Astrocyte (in vitro differentiated cells and primary cell): ENCODE results near the gene IMPA2. TPM values are rescaled to one million over a fixed set of nuclear protein-coding genes. Genes with fewer than 3 reads are reported as not detected.

Experiments
- DNase-seq: peaks from one replicate; pipeline ENCODE4 v3.0.0-alpha.2; 2010; ENCODE audit warnings: low read depth
- FAIRE-seq: peaks from 2 replicates; lab custom pipeline; 2011; peaks lifted over from hg19 to GRCh38; lab: Jason Lieb, UNC
- H2AFZ ChIP-seq: 2 replicates; pipeline ENCODE4 v1.6.0; 2012; ENCODE audit warnings: low read depth, low read length, inconsistent platforms
- H3K27ac ChIP-seq: 2 replicates; pipeline ENCODE4 v1.5.1; 2011; ENCODE audit warnings: low read depth, low read length, inconsistent platforms
- H3K27me3 ChIP-seq: 2 replicates; pipeline ENCODE4 v1.6.0; 2011; ENCODE audit warnings: low read length, inconsistent platforms; ENCODE audit not compliant: insufficient read depth
- H3K36me3 ChIP-seq: 2 replicates; pipeline ENCODE4 v1.5.1; 2011; ENCODE audit warnings: low read length, inconsistent platforms; ENCODE audit not compliant: insufficient read depth
- H3K4me1 ChIP-seq: 2 replicates; pipeline ENCODE4 v1.5.1; 2011; ENCODE audit warnings: low read length, inconsistent platforms; ENCODE audit not compliant: insufficient read depth
- H3K4me2 ChIP-seq: 2 replicates; pipeline ENCODE4 v1.6.0; 2012; ENCODE audit warnings: low read length, inconsistent platforms
- H3K4me3 ChIP-seq: 2 replicates; pipeline ENCODE4 v1.5.1; 2011; ENCODE audit warnings: low read depth, mild to moderate bottlenecking, low read length, inconsistent platforms; ENCODE audit not compliant: insufficient read depth
- H3K79me2 ChIP-seq: 2 replicates; pipeline ENCODE4 v1.6.0; 2012; ENCODE audit warnings: mild to moderate bottlenecking, low read length, inconsistent platforms; ENCODE audit not compliant: insufficient read depth
- H3K9ac ChIP-seq: 2 replicates; pipeline ENCODE4 v1.6.0; 2012; ENCODE audit warnings: mild to moderate bottlenecking, low read length, inconsistent platforms
- H3K9me3 ChIP-seq: 2 replicates; pipeline ENCODE4 v1.5.1; 2012; ENCODE audit warnings: low read depth, mild to moderate bottlenecking, low read length, inconsistent platforms; ENCODE audit not compliant: insufficient read depth
- H4K20me1 ChIP-seq: 2 replicates; pipeline ENCODE4 v1.6.0; 2012; ENCODE audit warnings: low read length, inconsistent platforms; ENCODE audit not compliant: insufficient read depth
- H3K27ac Mint-ChIP-seq: one replicate; pipeline ENCODE4 v1.8.0; 2021; ENCODE audit warnings: mild to moderate bottlenecking, mixed read lengths; ENCODE audit not compliant: unreplicated experiment
- H3K27me3 Mint-ChIP-seq: one replicate; pipeline ENCODE4 v1.8.0; 2021; ENCODE audit warnings: low read depth, mixed read lengths; ENCODE audit not compliant: unreplicated experiment
- H3K36me3 Mint-ChIP-seq: one replicate; pipeline ENCODE4 v1.8.0; 2021; ENCODE audit warnings: low read depth, mixed read lengths; ENCODE audit not compliant: unreplicated experiment
- H3K4me1 Mint-ChIP-seq: one replicate; pipeline ENCODE4 v1.8.0; 2021; ENCODE audit warnings: low read depth, mixed read lengths; ENCODE audit not compliant: unreplicated experiment
- H3K4me3 Mint-ChIP-seq: one replicate; pipeline ENCODE4 v1.8.0; 2021; ENCODE audit warnings: mild to moderate bottlenecking, moderate library complexity, mixed read lengths; ENCODE audit not compliant: unreplicated experiment
- H3K9me3 Mint-ChIP-seq: one replicate; pipeline ENCODE4 v1.8.0; 2021; ENCODE audit warnings: mild to moderate bottlenecking, mixed read lengths; ENCODE audit not compliant: unreplicated experiment
- CTCF ChIP-seq: IDR thresholded peaks from 2 replicates; pipeline ENCODE4 v1.5.1; 2011; ENCODE audit warnings: low read depth, mild to moderate bottlenecking, inconsistent platforms, low read length, moderate library complexity; ENCODE audit not compliant: insufficient read depth
- EZH2 ChIP-seq: IDR thresholded peaks from 2 replicates; pipeline ENCODE4 v1.6.1; 2012; ENCODE audit warnings: mild to moderate bottlenecking, low read length, inconsistent platforms; ENCODE audit not compliant: insufficient read depth
- total RNA-seq: library from RNA; stranded (reverse); gene quantifications from 2 replicates; pipeline ENCODE4 v1.2.1, GENCODE V29; 2021

Gene IMPA2
- total RNA-seq, 1 donor from 2014 or later, result 4.8 TPM

DNA sequence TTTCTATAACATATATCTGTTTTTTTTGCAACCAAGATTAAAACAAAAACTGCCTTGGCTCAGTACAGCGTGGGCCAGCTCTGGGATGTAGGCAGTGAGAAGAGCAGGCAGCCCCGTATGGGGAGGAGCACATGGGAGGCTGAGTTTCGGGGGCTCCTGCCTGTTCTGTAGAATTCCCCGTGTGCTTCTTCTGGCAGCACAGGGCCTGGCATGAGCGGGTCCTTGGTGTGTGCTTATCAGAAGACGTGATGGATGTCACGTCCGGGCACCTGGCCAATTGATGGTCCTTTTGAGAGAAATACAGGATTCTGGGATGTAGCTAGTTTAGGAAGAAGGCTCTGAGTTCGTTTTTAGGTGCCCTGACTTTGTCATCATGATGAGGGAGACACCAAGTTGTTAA lies 16.2 kb downstream of the IMPA2 start:
- H3K9me3 ChIP-seq, result no peaks in the 10 kb centered on the region
- peaks cover 23% of the 10 kb centered on the region for H3K4me1 Mint-ChIP-seq
- no peak overlapping the region for H3K9ac ChIP-seq
- H3K4me3 Mint-ChIP-seq, result no peak overlapping the region
- peaks cover 3% of the 10 kb centered on the region for H3K27me3 Mint-ChIP-seq
- H3K79me2 ChIP-seq, result no peaks in the 10 kb centered on the region
- H3K36me3 ChIP-seq, result no peaks in the 10 kb centered on the region
- TF ChIP-seq CTCF (no peak), EZH2 (no peak)
- H2AFZ ChIP-seq, result no peak overlapping the region
- no peak overlapping the region for H3K4me3 ChIP-seq
- no peaks in the 10 kb centered on the region for H3K36me3 Mint-ChIP-seq
- H3K4me2 ChIP-seq, result no peak overlapping the region
- H3K27ac Mint-ChIP-seq, result no peak overlapping the region
- peaks cover 3% of the 10 kb centered on the region for H3K9me3 Mint-ChIP-seq
- no peak for DNase-seq
- no peak overlapping the region for H3K27ac ChIP-seq
- no peaks in the 10 kb centered on the region for H4K20me1 ChIP-seq
- H3K27me3 ChIP-seq, result no peaks in the 10 kb centered on the region
- peaks cover 10% of the 10 kb centered on the region for H3K4me1 ChIP-seq
- no peak for FAIRE-seq

GRCh38 chr18:11998193-11998592 lies 16.9 kb downstream of the IMPA2 start:
- FAIRE-seq, result no peak
- H3K4me3 ChIP-seq, result no peak overlapping the region
- no peak for DNase-seq
- H3K4me1 ChIP-seq, result peaks cover 10% of the 10 kb centered on the region
- Mint-ChIP-seq H3K4me3 (no peak overlapping the region), H3K27ac (no peak overlapping the region), H3K4me1 (peaks cover 21% of the 10 kb centered on the region), H3K27me3 (peaks cover 3% of the 10 kb centered on the region), H3K9me3 (peaks cover 3% of the 10 kb centered on the region), H3K36me3 (no peaks in the 10 kb centered on the region)
- H3K9ac ChIP-seq, result no peak overlapping the region
- no peaks in the 10 kb centered on the region for H3K27me3 ChIP-seq
- no peak overlapping the region for H3K27ac ChIP-seq
- H2AFZ ChIP-seq, result no peak overlapping the region
- TF ChIP-seq CTCF (no peak), EZH2 (no peak)
- no peak overlapping the region for H3K4me2 ChIP-seq
- H4K20me1 ChIP-seq, result no peaks in the 10 kb centered on the region
- no peaks in the 10 kb centered on the region for H3K9me3 ChIP-seq
- no peaks in the 10 kb centered on the region for H3K79me2 ChIP-seq
- H3K36me3 ChIP-seq, result no peaks in the 10 kb centered on the region

DNA sequence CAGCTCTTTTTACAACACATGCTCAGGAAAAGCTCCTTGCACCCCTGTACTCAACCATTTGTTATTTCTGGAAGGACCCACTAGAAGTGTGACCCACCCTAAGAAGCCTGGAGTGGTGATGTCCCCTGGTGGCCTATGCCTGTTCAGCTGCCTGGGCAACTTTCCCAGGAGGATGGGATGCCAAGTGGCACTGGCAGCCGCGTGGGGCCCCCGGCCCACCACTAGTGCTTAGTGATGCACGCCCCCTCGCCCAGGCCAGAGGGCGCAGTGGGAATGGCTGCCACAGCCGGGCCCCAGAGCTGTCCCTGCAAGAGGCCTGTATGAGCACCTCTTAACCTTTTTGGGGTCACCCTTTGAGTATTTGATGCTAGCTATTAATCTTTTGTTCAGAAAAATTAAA lies 18.1 kb downstream of the IMPA2 start:
- Mint-ChIP-seq H3K27me3 (peaks cover 2% of the 10 kb centered on the region), H3K27ac (no peak overlapping the region), H3K4me3 (no peak overlapping the region), H3K36me3 (no peaks in the 10 kb centered on the region), H3K4me1 (peaks cover 15% of the 10 kb centered on the region), H3K9me3 (no peaks in the 10 kb centered on the region)
- no peak for TF ChIP-seq CTCF
- no peak for TF ChIP-seq EZH2
- DNase-seq (no peak), FAIRE-seq (no peak)
- H3K36me3 ChIP-seq, result no peaks in the 10 kb centered on the region
- no peaks in the 10 kb centered on the region for H3K27me3 ChIP-seq
- H3K9ac ChIP-seq, result no peak overlapping the region
- H2AFZ ChIP-seq, result no peak overlapping the region
- peaks cover 7% of the 10 kb centered on the region for H3K4me1 ChIP-seq
- H3K27ac ChIP-seq, result no peak overlapping the region
- no peaks in the 10 kb centered on the region for H3K9me3 ChIP-seq
- H3K4me3 ChIP-seq, result no peak overlapping the region
- H4K20me1 ChIP-seq, result no peaks in the 10 kb centered on the region
- no peak overlapping the region for H3K4me2 ChIP-seq
- H3K79me2 ChIP-seq, result no peaks in the 10 kb centered on the region
